ENCODE data around the gene C6orf62.
"Not testable (repeated sequence)": the region's sequence is repeated elsewhere in the genome, so short reads cannot be mapped to it uniquely, and the experiment has no call there.

The C6orf62 gene

DNA sequence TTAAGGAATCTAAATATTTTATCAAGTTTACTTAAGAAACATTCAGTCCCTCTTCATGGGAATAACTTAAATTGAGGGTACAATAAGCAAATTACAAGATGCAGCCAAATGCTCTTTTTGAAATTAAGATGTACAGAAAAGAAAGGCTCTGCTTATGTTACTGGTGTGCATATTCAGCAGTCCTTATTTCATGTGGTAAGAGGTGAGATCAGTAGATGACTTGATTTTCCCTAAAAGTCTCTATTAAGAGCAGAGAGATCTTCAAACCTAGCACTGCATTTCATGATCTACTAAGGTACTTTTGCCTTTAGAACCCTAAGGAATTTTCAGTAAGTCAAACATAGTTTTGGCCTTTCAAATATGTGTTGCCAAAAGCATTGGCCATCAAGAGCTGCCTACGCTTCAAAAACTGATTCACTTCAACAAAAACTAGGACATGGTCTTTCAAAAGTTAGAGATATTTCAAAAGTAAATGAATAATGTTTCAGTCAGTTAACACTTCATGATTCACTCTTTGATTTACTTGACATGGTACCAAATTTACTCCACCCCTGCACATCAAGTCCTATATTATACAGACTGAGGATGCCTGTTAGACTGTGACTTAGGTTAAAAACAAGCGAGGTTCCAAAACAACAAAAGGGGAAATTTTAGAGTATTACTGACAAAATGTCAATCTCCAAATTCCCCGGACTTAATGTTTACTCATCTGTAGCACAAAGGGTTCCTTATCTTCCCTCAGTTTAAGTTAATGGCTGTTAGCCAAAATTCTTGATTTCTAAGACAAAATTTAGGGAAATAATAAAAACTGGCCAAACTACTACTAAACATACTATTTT, 19.2 kb downstream of the C6orf62 start:
- no peak for DNase-seq (ENCODE audit: low read depth in 2 of 2)

DNA sequence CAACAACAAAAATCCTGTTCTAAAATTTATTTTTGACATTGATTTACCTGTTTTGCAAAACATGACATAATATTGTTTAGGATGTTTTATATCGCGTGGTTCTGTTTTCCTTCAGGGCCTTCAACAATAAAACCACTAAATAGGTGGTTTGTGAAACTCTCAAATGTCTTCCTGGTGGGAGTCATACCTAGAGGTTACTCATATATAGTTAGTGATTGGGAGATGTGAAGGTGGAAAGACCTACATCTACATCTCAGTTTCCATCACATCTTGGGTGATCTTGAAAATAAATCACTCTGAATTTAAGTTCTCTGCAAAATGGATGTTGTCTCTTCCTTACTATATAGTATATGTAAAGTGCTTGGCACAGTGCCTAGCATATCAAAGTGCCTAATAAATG, 22.9 kb downstream of the C6orf62 start:
- DNase-seq (ENCODE audit: low read depth in 2 of 2) = no peak

GRCh38 chr6:24695635-24696034, 23.3 kb downstream of the C6orf62 start:
- peak in 1 of 2 donors; percentile 8 for DNase-seq (ENCODE audit: low read depth in 2 of 2)

- no peak for DNase-seq (ENCODE audit: low read depth in 2 of 2)
Observed at GRCh38 chr6:24694198-24694597, 24.8 kb downstream of the C6orf62 start.

GRCh38 chr6:24692848-24693592, 25.9 kb downstream of the C6orf62 start:
- DNase-seq (ENCODE audit: low read depth in 2 of 2) = no peak

DNA sequence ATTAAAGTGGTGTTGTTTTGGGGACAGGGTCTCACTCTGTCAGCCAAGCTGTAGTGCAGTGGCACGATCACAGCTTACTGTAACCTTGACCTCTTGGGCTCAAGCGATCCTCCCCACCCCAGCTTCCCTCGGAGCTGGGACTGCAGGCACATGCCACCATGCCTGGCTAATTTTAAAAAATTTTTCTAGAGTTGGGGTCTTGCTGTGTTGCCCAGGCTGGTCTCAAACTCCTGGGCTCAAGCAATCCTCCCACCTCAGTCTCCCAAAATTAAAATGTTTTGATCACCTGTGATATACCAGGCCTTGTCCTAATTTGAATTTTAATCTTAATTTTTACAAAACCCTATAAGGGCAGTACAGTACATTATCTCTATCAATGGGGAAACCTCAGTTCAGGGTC, 26.5 kb downstream of the C6orf62 start:
- no peak for DNase-seq (ENCODE audit: low read depth in 2 of 2)

DNA sequence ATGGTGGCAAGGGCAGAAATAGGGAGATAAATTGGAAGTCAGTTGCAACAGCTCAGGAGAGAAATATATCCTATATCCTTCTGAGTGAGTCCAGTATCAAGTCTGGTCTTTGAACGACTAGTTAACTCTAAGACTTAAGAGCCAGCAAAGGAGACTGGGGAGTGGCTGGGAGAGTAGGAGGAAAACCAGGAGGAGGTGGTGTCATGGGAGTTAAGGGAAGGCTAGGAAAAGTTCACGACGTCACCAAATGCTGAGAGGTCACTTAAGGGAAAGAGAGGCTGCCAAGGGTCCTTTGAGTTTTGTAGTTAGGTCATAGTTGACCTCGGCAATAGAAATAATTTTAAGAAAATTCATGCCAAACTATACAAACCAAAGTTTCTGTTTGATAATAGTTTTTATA, 27.0 kb downstream of the C6orf62 start:
- DNase-seq (ENCODE audit: low read depth in 2 of 2) = no peak

DNA sequence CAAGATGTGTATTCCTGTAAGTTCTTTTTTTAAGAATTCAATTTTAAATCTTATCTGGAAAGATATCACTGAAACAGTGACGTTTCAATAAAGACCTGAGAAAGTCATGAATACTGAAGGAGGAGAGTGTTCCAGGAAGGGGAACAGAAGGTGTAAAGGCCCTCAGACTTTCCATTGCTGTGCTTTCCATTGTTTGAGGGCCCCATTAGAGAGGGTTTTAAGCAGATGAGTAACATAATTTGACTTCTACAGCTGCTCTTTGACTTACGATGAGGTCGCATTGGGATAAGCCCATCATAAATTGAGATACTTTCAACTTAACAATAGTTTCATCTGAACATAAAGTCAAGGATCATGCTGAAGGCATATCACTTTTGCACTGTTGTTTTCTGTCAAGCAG, 27.4 kb downstream of the C6orf62 start:
- no peak for DNase-seq (ENCODE audit: low read depth in 2 of 2)

DNA sequence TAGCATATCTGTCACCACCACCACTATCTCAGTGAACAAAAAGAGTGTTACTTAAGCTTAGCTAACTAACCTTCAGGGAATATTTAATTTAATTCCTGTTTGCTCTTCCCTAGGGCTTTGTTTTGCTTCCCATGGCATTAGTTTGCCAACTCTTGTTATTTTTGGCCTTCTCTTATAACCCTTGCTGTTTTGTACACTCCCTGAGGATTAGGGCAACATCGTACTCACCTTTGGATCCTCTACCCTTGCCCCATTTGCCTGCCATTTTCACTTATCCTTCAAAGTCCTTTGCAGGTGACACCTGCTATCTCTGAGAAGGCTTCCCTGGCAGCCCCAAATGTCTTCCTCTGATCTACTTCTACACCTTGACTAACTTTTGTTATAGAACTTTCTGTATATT, 28.4 kb downstream of the C6orf62 start:
- no peak for DNase-seq (ENCODE audit: low read depth in 2 of 2)

GRCh38 chr6:24689964-24690363, 29.0 kb downstream of the C6orf62 start:
- DNase-seq (ENCODE audit: low read depth in 2 of 2) = no peak

DNA sequence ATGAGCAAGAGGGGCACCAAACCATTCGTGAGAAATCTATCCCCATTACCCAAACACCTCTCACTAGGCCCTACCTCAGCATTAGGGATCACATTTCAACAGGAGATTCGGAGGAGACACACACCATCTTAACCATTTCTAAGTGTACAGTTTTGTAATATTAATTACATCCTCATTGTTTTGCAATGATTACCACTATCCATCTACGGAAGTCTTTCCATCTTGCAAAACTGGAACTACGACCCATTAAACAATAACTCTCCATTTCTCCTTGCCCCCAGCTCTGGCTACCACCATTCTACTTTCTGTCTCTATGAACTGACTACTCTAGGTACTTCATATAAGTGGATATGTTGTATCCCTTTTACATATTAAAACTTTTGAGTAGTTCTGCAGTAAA, 32.0 kb downstream of the C6orf62 start:
- DNase-seq (ENCODE audit: low read depth in 2 of 2) = no peak

DNA sequence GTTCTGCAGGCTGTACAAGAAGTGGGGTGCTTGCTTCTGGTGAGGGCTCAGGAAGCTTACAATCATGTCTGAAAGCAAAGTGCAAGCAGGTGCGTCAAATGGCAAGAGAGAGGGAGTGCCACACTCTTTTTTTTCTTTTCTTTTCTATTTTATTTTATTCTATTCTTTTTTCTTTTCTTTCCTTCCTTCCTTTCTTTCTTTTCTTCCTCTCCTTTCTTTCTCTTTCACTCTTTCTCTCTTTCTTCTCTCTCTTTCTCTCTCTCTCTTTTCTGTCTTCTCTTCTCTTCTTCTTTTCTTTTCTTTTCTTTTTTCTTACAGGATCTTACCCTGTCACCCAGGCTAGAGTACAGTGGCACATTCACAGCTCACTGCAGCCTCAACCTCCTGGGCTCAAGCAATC, 32.5 kb downstream of the C6orf62 start:
- no peak for DNase-seq (ENCODE audit: low read depth in 2 of 2)

DNA sequence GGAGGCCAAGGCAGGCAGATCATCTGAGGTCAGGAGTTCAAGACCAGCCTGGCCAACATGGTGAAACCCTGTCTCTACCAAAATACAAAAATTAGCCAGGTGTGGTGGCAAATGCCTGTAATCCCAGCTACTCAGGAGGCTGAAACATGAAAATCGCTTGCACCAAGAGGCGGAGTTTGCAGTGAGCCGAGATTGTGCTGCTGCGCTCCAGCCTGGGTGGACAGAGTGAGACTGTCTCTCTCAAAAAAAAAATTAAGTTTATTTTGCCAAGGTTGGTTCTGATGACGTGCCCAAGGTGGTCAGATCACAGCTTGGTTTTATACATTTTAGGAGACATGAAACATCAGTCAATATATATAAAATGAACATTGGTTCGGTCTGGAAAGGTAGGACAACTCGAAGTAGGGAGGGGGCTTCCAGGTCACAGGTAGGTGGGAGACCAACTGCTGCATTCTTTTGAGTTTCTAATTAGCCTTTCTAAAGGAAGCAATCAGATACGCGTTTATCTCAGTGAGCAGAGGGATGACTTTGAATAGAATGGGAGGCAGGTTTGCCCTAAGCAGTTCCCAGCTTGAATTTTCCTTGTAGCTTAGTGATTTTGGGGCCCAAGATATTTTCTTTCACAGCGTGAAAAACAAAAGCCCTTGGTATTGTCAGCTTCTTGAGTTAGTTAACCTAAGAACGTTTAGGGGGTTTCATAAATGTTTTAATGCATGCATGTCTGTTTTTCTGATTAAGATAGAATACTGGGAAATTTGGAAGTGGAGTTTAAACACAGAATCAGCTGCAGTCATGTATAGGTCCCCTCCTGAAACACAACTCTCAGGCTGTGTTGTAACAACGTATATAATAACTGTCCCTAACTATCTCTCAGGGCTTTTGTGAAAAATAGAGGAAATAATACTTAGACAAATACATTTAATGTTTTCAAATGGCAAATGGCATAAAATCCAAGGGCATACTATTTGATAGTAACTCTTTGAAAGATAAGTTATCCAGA, 35.4 kb downstream of the C6orf62 start:
- DNase-seq (ENCODE audit: low read depth in 2 of 2) = no peak

GRCh38 chr6:24680582-24680981, 38.4 kb downstream of the C6orf62 start:
- DNase-seq (ENCODE audit: low read depth in 2 of 2) = no peak

GRCh38 chr6:24678792-24679352, 40.1 kb downstream of the C6orf62 start:
- DNase-seq (ENCODE audit: low read depth in 2 of 2) = not testable (repeated sequence)

GRCh38 chr6:24673625-24674024, 45.3 kb downstream of the C6orf62 start:
- no peak for DNase-seq (ENCODE audit: low read depth in 2 of 2)

GRCh38 chr6:24672620-24673182, 46.3 kb downstream of the C6orf62 start:
- DNase-seq (ENCODE audit: low read depth in 2 of 2) = no peak

- not testable (repeated sequence) for DNase-seq (ENCODE audit: low read depth in 2 of 2)
Observed at GRCh38 chr6:24671077-24671476, 47.9 kb downstream of the C6orf62 start.

GRCh38 chr6:24670492-24670891, 48.5 kb downstream of the C6orf62 start:
- DNase-seq (ENCODE audit: low read depth in 2 of 2) = not testable (repeated sequence)

- DNase-seq (ENCODE audit: low read depth in 2 of 2) = no peak
Observed at GRCh38 chr6:24668997-24669361, 50.0 kb downstream of the C6orf62 start.

Measured in activated CD4-positive, alpha-beta T cell treated with anti-CD3 and anti-CD28 coated beads for 24 hours (primary cell).